NCI-H524 (cell line): Measurements from ENCODE around the gene CLEC4C.
A peak's percentile ranks its signal among the peaks of the same experiment; 100 is the strongest.
"Not testable (repeated sequence)": the region's sequence is repeated elsewhere in the genome, so short reads cannot be mapped to it uniquely, and the experiment has no call there.

Experiments used
- DNase-seq, 2 experiments: peaks; one replicate each; lab custom pipeline; 2025; lab: John Stamatoyannopoulos, UW

Gene CLEC4C, protein sequence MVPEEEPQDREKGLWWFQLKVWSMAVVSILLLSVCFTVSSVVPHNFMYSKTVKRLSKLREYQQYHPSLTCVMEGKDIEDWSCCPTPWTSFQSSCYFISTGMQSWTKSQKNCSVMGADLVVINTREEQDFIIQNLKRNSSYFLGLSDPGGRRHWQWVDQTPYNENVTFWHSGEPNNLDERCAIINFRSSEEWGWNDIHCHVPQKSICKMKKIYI

GRCh38 chr12:7747246-7747645 is at the start of gene CLEC4C:
TSS of gene CLEC4C (minus strand) at chr12:7747375. CDS start at chr12:7747348, 27 bp downstream.
- no peak for DNase-seq

GRCh38 chr12:7793211-7793610 is 46.0 kb upstream of the CLEC4C start:
- DNase-seq, result no peak

DNA sequence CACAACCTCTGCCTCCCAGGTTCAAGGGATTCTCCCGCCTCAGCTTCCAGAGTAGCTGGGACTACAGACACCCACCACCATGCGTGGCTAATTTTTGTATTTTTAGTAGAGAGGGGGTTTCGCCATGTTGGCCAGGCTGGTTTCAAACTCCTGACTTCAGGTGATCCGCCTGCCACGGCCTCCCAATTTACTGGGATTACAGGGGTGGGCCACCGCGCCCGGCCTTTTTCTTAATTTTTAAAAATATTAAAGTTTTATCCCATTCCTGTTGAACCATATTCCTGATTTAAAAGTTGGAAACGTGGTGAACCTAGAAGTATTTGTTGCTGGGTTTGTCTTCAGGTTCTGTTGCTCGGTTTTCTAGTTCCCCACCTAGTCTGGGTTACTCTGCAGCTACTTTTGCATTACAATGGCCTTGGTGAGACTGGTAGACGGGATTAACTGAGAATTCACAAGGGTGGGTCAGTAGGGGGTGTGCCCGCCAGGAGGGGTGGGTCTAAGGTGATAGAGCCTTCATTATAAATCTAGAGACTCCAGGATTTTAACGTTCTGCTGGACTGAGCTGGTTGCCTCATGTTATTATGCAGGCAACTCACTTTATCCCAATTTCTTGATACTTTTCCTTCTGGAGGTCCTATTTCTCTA is 41.8 kb upstream of the CLEC4C start, which contains the start of gene NANOG:
Gene NANOG, plus strand, starts transcription at position 519 of the 645 bp plus-strand sequence. CDS start 213 bp downstream, outside the sequence.
- DNase-seq, result not testable (repeated sequence)

DNA sequence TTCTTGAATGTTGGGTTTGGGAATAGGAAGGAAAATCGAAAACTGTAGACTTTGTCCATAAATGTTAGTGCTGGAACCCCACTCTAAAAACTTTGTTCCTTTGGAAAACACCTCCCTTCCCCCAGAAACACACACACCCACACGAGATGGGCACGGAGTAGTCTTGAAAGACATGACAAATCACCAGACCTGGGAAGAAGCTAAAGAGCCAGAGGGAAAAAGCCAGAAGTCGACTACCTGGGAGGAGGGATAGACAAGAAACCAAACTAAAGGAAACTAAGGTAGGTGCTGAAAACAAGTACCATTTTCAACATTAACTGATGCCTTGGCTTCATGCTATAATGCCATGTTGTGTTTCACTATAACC is 41.1 kb upstream of the CLEC4C start:
- no peak for DNase-seq

GRCh38 chr12:7787574-7788293 is 40.6 kb upstream of the CLEC4C start:
- DNase-seq, result no peak

GRCh38 chr12:7784701-7785100 is 37.5 kb upstream of the CLEC4C start:
- DNase-seq, result no peak

DNA sequence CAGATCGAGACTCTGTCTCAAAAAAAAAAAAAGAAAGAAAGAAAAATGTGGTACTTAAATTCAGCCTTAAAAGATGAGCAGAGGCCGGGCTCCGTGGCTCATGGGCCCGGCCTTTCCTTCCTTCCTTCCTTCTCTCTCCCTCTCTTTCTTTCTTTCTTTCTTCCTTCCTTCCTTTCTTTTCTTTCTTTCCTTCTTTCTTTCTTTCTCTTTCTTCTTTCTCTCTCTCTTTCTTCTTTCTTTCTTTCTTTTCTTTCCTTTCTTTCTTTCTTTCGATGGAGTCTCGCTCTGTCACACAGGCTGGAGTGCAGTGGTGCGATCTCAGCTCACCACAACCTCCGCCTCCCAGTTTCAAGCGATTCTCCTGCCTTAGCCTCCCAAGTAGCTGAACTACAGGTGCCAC is 36.3 kb upstream of the CLEC4C start:
- not testable (repeated sequence) for DNase-seq

- no peak for DNase-seq
Measured at GRCh38 chr12:7782055-7782454, 34.9 kb upstream of the CLEC4C start.

GRCh38 chr12:7781274-7781673 is 34.1 kb upstream of the CLEC4C start:
- no peak for DNase-seq

DNA sequence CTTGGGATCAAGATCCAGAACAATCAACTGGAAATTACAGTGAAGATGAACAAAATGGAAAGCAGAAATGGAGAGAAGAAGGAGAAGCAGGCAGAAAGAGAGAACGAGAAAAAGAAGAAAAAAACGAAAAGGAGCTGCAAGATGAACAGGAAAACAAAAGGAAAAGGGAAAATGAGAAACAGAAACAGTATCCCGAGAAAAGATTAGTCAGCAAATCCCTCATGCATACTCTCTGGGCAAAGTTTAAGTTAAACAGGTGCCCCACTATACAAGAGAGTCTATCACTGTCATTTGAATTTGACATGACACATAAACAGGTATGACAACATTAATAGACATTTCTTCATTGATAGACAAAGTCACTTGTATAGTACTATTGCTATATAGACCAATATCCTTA is 22.8 kb upstream of the CLEC4C start:
- DNase-seq, result no peak

- no peak for DNase-seq
Measured at GRCh38 chr12:7758766-7759140, 11.6 kb upstream of the CLEC4C start.

GRCh38 chr12:7756993-7757392 is 9.8 kb upstream of the CLEC4C start:
- DNase-seq, result no peak

GRCh38 chr12:7755668-7756067 is 8.5 kb upstream of the CLEC4C start:
- DNase-seq, result not testable (repeated sequence)

DNA sequence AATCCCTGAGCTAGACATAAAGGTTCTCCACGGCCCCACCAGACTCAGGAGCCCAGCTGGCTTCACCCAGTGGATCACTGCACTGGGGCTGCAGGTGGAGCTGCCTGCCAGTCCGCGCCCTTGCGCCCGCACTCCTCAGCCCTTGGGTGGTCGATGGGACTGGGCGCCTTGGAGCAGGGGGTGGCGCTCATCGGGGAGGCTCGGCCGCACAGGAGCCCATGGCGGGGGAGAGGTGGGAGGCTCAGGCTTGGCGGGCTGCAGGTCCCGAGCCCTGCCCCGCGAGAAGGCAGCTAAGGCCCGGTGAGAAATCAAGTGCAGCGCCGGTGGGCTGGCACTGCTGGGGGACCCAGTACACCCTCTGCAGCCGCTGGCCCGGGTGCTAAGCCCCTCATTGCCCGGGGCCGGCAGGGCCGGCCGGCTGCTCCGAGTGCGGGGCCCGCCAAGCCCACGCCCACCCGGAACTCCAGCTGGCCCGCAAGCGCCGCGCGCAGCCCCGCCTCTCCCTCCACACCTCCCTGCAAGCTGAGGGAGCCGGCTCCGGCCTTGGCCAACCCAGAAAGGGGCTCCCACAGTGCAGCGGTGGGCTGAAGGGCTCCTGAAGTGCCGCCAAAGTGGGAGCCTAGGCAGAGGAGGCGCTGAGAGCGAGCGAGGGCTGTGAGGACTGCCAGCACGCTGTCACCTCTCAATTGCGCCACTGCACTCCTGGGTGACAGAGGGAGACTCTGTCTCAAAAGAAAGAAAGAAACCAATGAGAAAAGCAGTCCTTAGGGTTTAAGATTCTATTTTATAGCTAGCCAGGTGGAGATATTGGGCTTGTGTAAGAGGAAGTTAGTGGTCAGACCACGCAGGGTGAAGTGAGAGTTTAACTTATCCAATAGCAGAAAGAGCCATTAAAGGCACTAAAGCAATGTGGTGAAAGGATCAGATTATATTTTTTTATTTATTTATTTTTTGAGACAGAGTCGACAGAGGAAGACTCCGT is 5.1 kb upstream of the CLEC4C start:
- DNase-seq, result not testable (repeated sequence)

- no peak for DNase-seq
Measured at GRCh38 chr12:7751394-7751793, 4.2 kb upstream of the CLEC4C start.

DNA sequence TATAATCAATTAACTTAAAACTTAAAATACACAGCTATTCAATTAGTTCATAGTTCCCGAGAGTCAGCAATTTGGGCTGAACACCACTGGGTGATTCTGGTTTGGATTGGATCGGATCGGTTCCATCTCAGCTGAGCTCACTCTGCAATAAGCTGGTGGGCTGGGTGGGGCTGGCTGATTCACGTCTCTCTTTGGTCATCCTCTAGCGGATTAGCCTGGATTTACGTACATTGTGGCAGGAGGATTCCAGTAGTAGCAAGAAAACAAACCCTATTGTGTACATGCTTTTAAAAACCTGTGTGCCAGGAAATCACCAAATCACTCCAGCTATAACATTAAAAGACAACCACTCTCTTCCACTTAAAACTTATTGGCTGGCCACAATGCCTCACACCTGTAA is 3.2 kb upstream of the CLEC4C start:
- DNase-seq, result no peak

- no peak for DNase-seq
Measured at GRCh38 chr12:7749442-7749841, 2.3 kb upstream of the CLEC4C start.

DNA sequence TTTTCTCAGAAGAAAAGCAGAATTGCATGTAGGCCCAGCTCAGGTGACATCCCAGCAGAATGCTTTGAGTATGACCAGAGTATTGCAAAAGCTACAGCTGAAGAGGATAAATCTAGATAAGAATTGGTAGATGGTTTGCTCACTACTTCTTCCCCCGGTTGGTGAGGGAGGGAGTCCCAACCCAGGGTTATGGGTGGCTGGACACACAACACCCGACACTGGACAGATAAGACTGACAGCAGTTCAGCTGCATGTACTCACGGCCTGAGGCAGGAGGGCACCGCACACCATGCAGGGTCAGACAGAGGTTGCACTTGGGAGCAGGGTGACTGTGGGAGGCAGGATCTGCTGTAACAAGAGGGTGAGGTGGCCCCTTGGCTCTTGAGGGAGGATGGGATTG is 1.7 kb upstream of the CLEC4C start:
- no peak for DNase-seq

- DNase-seq, result no peak
Measured at GRCh38 chr12:7732993-7733392, 14.2 kb downstream of the CLEC4C start.

DNA sequence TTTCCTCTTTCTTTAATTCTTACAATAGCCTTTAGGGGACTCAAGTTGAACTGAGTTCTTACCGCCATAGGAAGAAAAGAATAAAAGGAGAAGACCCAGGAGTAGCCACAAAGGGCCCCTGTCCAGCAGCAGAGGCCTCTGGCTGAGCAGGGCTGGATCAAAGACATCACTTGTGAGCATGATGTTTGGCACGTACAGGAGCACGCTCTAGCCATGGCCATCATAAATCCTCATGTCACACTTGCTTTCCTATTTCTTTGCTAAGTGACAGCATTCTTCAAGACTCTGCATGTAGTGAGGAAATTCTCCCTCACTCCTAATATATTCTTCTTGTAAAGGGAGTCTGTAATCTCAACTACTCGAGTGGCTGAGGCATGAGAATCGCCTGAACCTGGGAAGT is 15.7 kb downstream of the CLEC4C start:
- no peak for DNase-seq

- DNase-seq, result not testable (repeated sequence)
Measured at GRCh38 chr12:7730984-7731383, 16.2 kb downstream of the CLEC4C start.

DNA sequence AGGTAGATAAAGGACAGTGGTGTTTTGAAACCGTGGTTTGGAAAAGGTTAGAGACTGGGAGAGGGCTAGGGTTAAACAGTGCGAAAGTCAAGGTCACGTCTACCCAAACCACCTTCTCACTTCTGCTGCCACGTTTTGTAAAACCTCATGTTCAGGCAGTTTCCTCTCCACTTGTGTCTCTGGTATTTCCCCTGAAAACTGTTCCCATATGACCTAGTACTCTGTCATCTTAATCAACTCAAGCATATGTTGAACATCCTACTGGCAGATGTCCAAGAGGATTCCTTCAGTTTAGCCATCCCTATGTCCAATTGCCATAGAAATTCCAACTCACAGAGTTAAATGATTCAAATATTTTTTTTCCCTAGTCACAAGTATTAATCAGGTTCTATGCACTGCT is 17.4 kb downstream of the CLEC4C start:
- DNase-seq, result peak in 1 of 2 experiments; percentile 14
